ENCODE measurements around the gene OLFML3. TPM values are rescaled to one million over a fixed set of nuclear protein-coding genes. Genes with fewer than 3 reads are reported as not detected.

Gene OLFML3
- total and polyA plus RNA-seq, 2 donors (not counting 3 experiments of a cell fraction or from before 2014, with no cell fraction given), result 3.4 to 3.9 TPM

- dilution Hi-C loops (cut with MboI; ENCODE audit: extremely low pct_ligation_motif_present, low sequenced_read_pairs) (loop anchor here (10.0 kb wide), 1 partner anchor 207 kb away; no protein-coding TSS in a partner anchor), intact Hi-C loops (cut with micrococcal nuclease) (no loop called here)
- Histone ChIP-seq H3K36me3 (ENCODE audit: control insufficient read depth in 2 of 2, extremely low read depth in 1 of 2, insufficient read depth in 2 of 2, low read length in 2 of 2) (peaks cover 3 to 4% of the 10 kb centered on the region in 2 experiments), H3K4me3 (replicated peaks in 1 of 3; ENCODE audit: insufficient read depth in 1 of 3, low read depth in 1 of 3, low read length in 3 of 3) (no peak overlapping the region), H3K27ac (ENCODE audit: insufficient read depth, low read depth, low read length) (no peak overlapping the region), H3K27me3 (ENCODE audit: control insufficient read depth in 2 of 2, insufficient read depth in 2 of 2, low read length in 2 of 2) (no peaks in the 10 kb centered on the region), H4K20me1 (replicated peaks; ENCODE audit: control insufficient read depth, extremely low read depth, insufficient read depth, low read length) (no peaks in the 10 kb centered on the region), H3K9ac (replicated peaks; ENCODE audit: extremely low read depth, insufficient read depth, low read length) (no peak overlapping the region), H2AFZ (ENCODE audit: low read depth, low read length) (no peak overlapping the region), H3K9me1 (replicated peaks; ENCODE audit: control insufficient read depth, extremely low read depth, insufficient read depth, low read length) (no peaks in the 10 kb centered on the region), H3K4me1 (ENCODE audit: control insufficient read depth, extremely low read depth, insufficient read depth, low read length) (peaks cover 15% of the 10 kb centered on the region), H3K9me3 (replicated peaks; ENCODE audit: control insufficient read depth, insufficient read depth, low read length) (no peaks in the 10 kb centered on the region), H3K4me2 (ENCODE audit: insufficient read depth, low read length) (no peak overlapping the region), H3K79me2 (ENCODE audit: control insufficient read depth, insufficient read depth, low read length) (peaks cover 54% of the 10 kb centered on the region)
- BruUV-seq (replicated peaks), result no TSS peak
- ChIA-PET CTCF (interaction anchor here (1.2 kb wide), 1 partner anchor 48 kb away, joined by 4 read pairs; the partner anchor contains the start of gene AP4B1), POLR2A (no interaction called here)
- DNase-seq (ENCODE audit: low read depth, low spot score), result no peak
- TF ChIP-seq EZH2 (IDR thresholded peaks at IDR 0.05; ENCODE audit: borderline replicate concordance, low read depth, low read length, severe bottlenecking) (no peak), POLR2AphosphoS5 (IDR thresholded peaks at IDR 0.05; ENCODE audit: insufficient read depth, low read depth, low read length) (no peak), FOS (IDR thresholded peaks at IDR 0.05; ENCODE audit: borderline replicate concordance, insufficient read depth, low read length) (no peak), JUN (IDR thresholded peaks at IDR 0.05; ENCODE audit: borderline replicate concordance, insufficient read depth, insufficient read length, low read depth) (no peak), MYC (IDR thresholded peaks at IDR 0.05; ENCODE audit: low read depth, low read length) (no peak), MAX (IDR thresholded peaks at IDR 0.05; ENCODE audit: insufficient read depth, insufficient read length) (no peak), POLR2A (IDR thresholded peaks at IDR 0.05; ENCODE audit: low read depth, low read length) (no peak)
- FAIRE-seq, result no peak
Measured at GRCh38 chr1:113951719-113952118, 27.6 kb upstream of the OLFML3 start.

- no peak overlapping the region for H2AFZ ChIP-seq (ENCODE audit: low read depth, low read length)
- H3K9ac ChIP-seq (replicated peaks; ENCODE audit: extremely low read depth, insufficient read depth, low read length), result no peak overlapping the region
- H3K27me3 ChIP-seq (ENCODE audit: control insufficient read depth in 2 of 2, insufficient read depth in 2 of 2, low read length in 2 of 2), result no peaks in the 10 kb centered on the region
- H3K4me1 ChIP-seq (ENCODE audit: control insufficient read depth, extremely low read depth, insufficient read depth, low read length), result no peaks in the 10 kb centered on the region
- ChIA-PET CTCF (no interaction called here), POLR2A (no interaction called here)
- FAIRE-seq (no peak), DNase-seq (ENCODE audit: low read depth, low spot score) (no peak)
- no peak overlapping the region for H3K4me2 ChIP-seq (ENCODE audit: insufficient read depth, low read length)
- H3K4me3 ChIP-seq (replicated peaks in 1 of 3; ENCODE audit: insufficient read depth in 1 of 3, low read depth in 1 of 3, low read length in 3 of 3), result no peak overlapping the region
- BruUV-seq (replicated peaks), result no TSS peak
- no peak overlapping the region for H3K27ac ChIP-seq (ENCODE audit: insufficient read depth, low read depth, low read length)
- H3K9me1 ChIP-seq (replicated peaks; ENCODE audit: control insufficient read depth, extremely low read depth, insufficient read depth, low read length), result no peaks in the 10 kb centered on the region
- no peaks in the 10 kb centered on the region for H3K9me3 ChIP-seq (replicated peaks; ENCODE audit: control insufficient read depth, insufficient read depth, low read length)
- no peaks in the 10 kb centered on the region for H4K20me1 ChIP-seq (replicated peaks; ENCODE audit: control insufficient read depth, extremely low read depth, insufficient read depth, low read length)
- dilution Hi-C loops (cut with MboI; ENCODE audit: extremely low pct_ligation_motif_present, low sequenced_read_pairs), result loop anchor here (10.0 kb wide), 1 partner anchor 213 kb away; no protein-coding TSS in a partner anchor
- H3K79me2 ChIP-seq (ENCODE audit: control insufficient read depth, insufficient read depth, low read length), result peaks cover 5% of the 10 kb centered on the region
- TF ChIP-seq MYC (IDR thresholded peaks at IDR 0.05; ENCODE audit: low read depth, low read length) (no peak), MAX (IDR thresholded peaks at IDR 0.05; ENCODE audit: insufficient read depth, insufficient read length) (no peak), GATA2 (IDR thresholded peaks at IDR 0.05; ENCODE audit: insufficient read depth, insufficient read length, low read depth, low read length) (no peak), JUN (IDR thresholded peaks at IDR 0.05; ENCODE audit: borderline replicate concordance, insufficient read depth, insufficient read length, low read depth) (no peak), FOS (IDR thresholded peaks at IDR 0.05; ENCODE audit: borderline replicate concordance, insufficient read depth, low read length) (no peak), EZH2 (IDR thresholded peaks at IDR 0.05; ENCODE audit: borderline replicate concordance, low read depth, low read length, severe bottlenecking) (no peak)
- TF ChIP-seq, protein P1, sequence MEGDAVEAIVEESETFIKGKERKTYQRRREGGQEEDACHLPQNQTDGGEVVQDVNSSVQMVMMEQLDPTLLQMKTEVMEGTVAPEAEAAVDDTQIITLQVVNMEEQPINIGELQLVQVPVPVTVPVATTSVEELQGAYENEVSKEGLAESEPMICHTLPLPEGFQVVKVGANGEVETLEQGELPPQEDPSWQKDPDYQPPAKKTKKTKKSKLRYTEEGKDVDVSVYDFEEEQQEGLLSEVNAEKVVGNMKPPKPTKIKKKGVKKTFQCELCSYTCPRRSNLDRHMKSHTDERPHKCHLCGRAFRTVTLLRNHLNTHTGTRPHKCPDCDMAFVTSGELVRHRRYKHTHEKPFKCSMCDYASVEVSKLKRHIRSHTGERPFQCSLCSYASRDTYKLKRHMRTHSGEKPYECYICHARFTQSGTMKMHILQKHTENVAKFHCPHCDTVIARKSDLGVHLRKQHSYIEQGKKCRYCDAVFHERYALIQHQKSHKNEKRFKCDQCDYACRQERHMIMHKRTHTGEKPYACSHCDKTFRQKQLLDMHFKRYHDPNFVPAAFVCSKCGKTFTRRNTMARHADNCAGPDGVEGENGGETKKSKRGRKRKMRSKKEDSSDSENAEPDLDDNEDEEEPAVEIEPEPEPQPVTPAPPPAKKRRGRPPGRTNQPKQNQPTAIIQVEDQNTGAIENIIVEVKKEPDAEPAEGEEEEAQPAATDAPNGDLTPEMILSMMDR (IDR thresholded peaks at IDR 0.05; ENCODE audit: extremely low read depth in 1 of 2, insufficient read depth in 1 of 2, low read depth in 1 of 2, low read length in 2 of 2), result no peak
- intact Hi-C loops (cut with micrococcal nuclease), result no loop called here
- peaks cover 6 to 19% of the 10 kb centered on the region in 2 experiments for H3K36me3 ChIP-seq (ENCODE audit: control insufficient read depth in 2 of 2, extremely low read depth in 1 of 2, insufficient read depth in 2 of 2, low read length in 2 of 2)
Measured at GRCh38 chr1:113957984-113958383, 21.3 kb upstream of the OLFML3 start.
